ENCODE data around the gene GLI1. TPM values are rescaled to one million over a fixed set of nuclear protein-coding genes. Genes with fewer than 3 reads are reported as not detected.

The GLI1 gene
- total RNA-seq, 1 donor from 2014 or later: 0.77 TPM

DNA sequence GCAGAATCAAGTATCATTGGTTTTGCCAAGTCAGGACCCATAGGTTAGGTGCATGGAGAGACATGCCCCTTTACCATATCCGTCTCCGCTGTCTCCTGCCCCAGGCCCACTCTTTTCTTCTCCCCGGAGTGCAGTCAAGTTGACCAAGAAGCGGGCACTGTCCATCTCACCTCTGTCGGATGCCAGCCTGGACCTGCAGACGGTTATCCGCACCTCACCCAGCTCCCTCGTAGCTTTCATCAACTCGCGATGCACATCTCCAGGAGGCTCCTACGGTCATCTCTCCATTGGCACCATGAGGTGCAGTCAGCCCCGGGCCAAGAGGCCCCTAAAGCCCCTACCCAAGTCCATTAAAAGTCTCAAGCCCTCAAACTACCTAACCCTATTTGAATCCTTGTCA lies 5.0 kb downstream of the GLI1 start:
- DNase-seq (ENCODE audit: low spot score): no peak
- peak overlapping the region; percentile 42 for H3K27ac Mint-ChIP-seq (ENCODE audit: unreplicated experiment)
- peaks cover 26% of the 10 kb centered on the region for H3K27me3 Mint-ChIP-seq (ENCODE audit: unreplicated experiment)
- peaks cover 33% of the 10 kb centered on the region for H3K4me1 Mint-ChIP-seq (ENCODE audit: unreplicated experiment)
- no peak overlapping the region for H3K4me3 Mint-ChIP-seq (ENCODE audit: unreplicated experiment)
- TF ChIP-seq CTCF (IDR thresholded peaks at IDR 0.05; ENCODE audit: unreplicated experiment): no peak
- peaks cover 16% of the 10 kb centered on the region for H3K36me3 Mint-ChIP-seq (ENCODE audit: low read depth, unreplicated experiment)
- no peaks in the 10 kb centered on the region for H3K9me3 Mint-ChIP-seq (ENCODE audit: unreplicated experiment)

DNA sequence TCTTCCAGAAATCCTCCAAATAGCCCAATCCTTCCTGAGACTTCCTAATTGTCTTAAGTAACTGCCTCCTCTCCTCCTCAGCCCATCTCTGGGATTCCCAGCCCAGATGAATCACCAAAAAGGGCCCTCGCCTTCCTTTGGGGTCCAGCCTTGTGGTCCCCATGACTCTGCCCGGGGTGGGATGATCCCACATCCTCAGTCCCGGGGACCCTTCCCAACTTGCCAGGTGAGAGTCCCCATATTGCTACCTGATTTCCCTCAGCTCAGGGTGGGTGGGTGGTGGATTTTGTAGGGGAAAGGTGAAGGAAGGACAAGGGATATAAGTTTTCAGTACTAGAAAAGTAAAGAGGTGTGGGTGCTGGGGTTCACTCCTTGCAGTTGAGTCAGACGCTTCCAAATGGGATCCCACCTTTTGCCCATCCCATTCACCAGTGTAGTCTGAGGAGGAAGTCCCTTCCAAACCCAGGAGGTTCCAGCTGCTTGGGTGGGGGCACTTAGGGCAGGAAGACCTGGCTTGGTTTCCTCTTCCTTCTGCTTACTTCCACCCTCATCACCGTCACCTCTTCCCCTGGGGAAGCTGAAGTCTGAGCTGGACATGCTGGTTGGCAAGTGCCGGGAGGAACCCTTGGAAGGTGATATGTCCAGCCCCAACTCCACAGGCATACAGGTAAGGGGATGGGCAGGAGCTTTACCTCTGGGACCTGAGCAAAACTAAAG lies 5.6 kb downstream of the GLI1 start:
- no peak for TF ChIP-seq CTCF (IDR thresholded peaks at IDR 0.05; ENCODE audit: unreplicated experiment)
- peak overlapping the region; percentile 42 for H3K27ac Mint-ChIP-seq (ENCODE audit: unreplicated experiment)
- no peak overlapping the region for H3K4me3 Mint-ChIP-seq (ENCODE audit: unreplicated experiment)
- no peak for DNase-seq (ENCODE audit: low spot score)
- peaks cover 32% of the 10 kb centered on the region for H3K4me1 Mint-ChIP-seq (ENCODE audit: unreplicated experiment)
- peaks cover 16% of the 10 kb centered on the region for H3K36me3 Mint-ChIP-seq (ENCODE audit: low read depth, unreplicated experiment)
- H3K27me3 Mint-ChIP-seq (ENCODE audit: unreplicated experiment): peaks cover 29% of the 10 kb centered on the region
- no peaks in the 10 kb centered on the region for H3K9me3 Mint-ChIP-seq (ENCODE audit: unreplicated experiment)

DNA sequence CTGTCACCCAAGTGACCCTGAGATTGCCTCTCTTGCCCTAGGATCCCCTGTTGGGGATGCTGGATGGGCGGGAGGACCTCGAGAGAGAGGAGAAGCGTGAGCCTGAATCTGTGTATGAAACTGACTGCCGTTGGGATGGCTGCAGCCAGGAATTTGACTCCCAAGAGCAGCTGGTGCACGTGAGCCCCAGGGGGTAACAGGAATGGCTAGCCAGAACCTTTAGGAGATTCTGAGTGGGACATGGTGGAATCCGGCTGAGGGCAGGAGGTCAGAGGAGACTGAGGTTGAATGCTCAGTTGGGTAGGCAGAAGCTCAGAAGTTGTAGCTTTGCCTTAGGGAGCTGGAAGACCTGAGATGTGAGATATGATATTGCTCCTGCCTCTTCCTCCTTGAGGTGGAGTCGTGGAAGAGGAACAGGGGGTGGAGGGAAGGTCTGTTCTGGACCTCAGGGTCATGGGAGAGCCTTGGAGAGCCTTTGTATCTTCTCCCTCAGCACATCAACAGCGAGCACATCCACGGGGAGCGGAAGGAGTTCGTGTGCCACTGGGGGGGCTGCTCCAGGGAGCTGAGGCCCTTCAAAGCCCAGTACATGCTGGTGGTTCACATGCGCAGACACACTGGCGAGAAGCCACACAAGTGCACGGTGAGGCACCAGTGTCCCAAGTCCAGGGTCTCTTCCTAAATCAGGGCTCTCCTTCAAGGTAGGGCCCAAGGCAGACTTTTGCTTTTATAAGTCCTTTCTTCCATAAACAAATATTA lies 6.3 kb downstream of the GLI1 start:
- DNase-seq (ENCODE audit: low spot score): no peak
- no peak overlapping the region for H3K4me3 Mint-ChIP-seq (ENCODE audit: unreplicated experiment)
- TF ChIP-seq CTCF (IDR thresholded peaks at IDR 0.05; ENCODE audit: unreplicated experiment): no peak
- peaks cover 29% of the 10 kb centered on the region for H3K4me1 Mint-ChIP-seq (ENCODE audit: unreplicated experiment)
- H3K27ac Mint-ChIP-seq (ENCODE audit: unreplicated experiment): peak overlapping the region; percentile 4
- H3K9me3 Mint-ChIP-seq (ENCODE audit: unreplicated experiment): no peaks in the 10 kb centered on the region
- peaks cover 25% of the 10 kb centered on the region for H3K27me3 Mint-ChIP-seq (ENCODE audit: unreplicated experiment)
- peaks cover 16% of the 10 kb centered on the region for H3K36me3 Mint-ChIP-seq (ENCODE audit: low read depth, unreplicated experiment)

DNA sequence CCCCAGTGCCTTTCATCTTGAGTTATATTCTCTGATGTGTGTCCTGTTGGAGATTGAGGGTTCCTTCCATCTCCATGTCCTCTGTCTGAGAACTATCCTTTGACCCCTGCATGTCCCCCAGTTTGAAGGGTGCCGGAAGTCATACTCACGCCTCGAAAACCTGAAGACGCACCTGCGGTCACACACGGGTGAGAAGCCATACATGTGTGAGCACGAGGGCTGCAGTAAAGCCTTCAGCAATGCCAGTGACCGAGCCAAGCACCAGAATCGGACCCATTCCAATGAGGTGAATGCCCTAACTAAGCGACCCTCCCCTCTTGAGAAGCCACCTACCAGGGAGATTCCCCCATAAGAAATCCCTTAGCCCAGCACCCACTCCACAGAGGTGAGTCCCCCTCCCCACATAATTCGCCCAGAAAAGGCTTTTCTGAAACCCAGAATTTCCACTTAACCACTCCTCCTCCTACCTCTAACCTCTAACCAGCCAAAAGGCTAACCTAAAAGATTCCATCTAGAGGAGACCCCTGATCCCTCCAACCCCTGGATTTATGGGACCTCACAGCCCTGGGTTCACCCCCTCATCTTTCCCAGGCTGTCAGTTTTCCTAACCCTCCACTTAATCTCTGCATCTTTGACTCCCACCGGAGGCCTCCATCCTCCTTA lies 7.8 kb downstream of the GLI1 start:
- peaks cover 16% of the 10 kb centered on the region for H3K36me3 Mint-ChIP-seq (ENCODE audit: low read depth, unreplicated experiment)
- peak overlapping the region; percentile 14 for H3K4me3 Mint-ChIP-seq (ENCODE audit: unreplicated experiment)
- no peak for TF ChIP-seq CTCF (IDR thresholded peaks at IDR 0.05; ENCODE audit: unreplicated experiment)
- H3K27me3 Mint-ChIP-seq (ENCODE audit: unreplicated experiment): peaks cover 22% of the 10 kb centered on the region
- H3K9me3 Mint-ChIP-seq (ENCODE audit: unreplicated experiment): no peaks in the 10 kb centered on the region
- H3K4me1 Mint-ChIP-seq (ENCODE audit: unreplicated experiment): peaks cover 27% of the 10 kb centered on the region
- H3K27ac Mint-ChIP-seq (ENCODE audit: unreplicated experiment): no peak overlapping the region
- no peak for DNase-seq (ENCODE audit: low spot score)

All from endothelial cell (in vitro differentiated cells).